Neural cell (in vitro differentiated cells): ENCODE data around the gene C4BPB. TPM values are rescaled to one million over a fixed set of nuclear protein-coding genes. Genes with fewer than 3 reads are reported as not detected.

Experiments used
- H2AFZ ChIP-seq: fragments of 200-600, 300-800 bp; sonication (generic), shearing (Covaris generic); 2 replicates; pipeline ENCODE4 v1.6.0; 2014; ENCODE audit warnings: low read depth, mild to moderate bottlenecking, antibody characterized with exemption, low read length, moderate library complexity
- H3F3A ChIP-seq: fragments of 200-600 bp; shearing (Covaris generic); 2 replicates; pipeline ENCODE4 v1.6.1; 2016; ENCODE audit warnings: mild to moderate bottlenecking, moderate library complexity, mixed read lengths, antibody characterized with exemption, low read length; ENCODE audit not compliant: insufficient read depth, poor library complexity, severe bottlenecking
- H3K27ac ChIP-seq: fragments of 200-600, 300-800 bp; sonication (generic), shearing (Covaris generic); 2 replicates; pipeline ENCODE4 v1.5.1; 2014; ENCODE audit warnings: mild to moderate bottlenecking, low read length, moderate library complexity
- H3K27me3 ChIP-seq: fragments of 300-800, 200-600 bp; sonication (generic), shearing (Covaris generic); 2 replicates; pipeline ENCODE4 v1.6.0; 2014; ENCODE audit warnings: mild to moderate bottlenecking, low read depth, low read length, moderate library complexity; ENCODE audit not compliant: insufficient read depth
- H3K36me3 ChIP-seq: fragments of 300-800, 200-600 bp; sonication (generic), shearing (Covaris generic); 2 replicates; pipeline ENCODE4 v1.5.1; 2014; ENCODE audit warnings: mild to moderate bottlenecking, antibody characterized with exemption, low read length, moderate library complexity; ENCODE audit not compliant: insufficient read depth
- H3K4me2 ChIP-seq: fragments of 300-800, 200-600 bp; sonication (generic), shearing (Covaris generic); 2 replicates; pipeline ENCODE4 v1.6.0; 2014; ENCODE audit warnings: mild to moderate bottlenecking, low read length
- H3K4me3 ChIP-seq: fragments of 300-800, 200-600 bp; sonication (generic), shearing (Covaris generic); 2 replicates; pipeline ENCODE4 v1.5.1; 2014; ENCODE audit warnings: mild to moderate bottlenecking, low read length, moderate library complexity
- H3K79me2 ChIP-seq: fragments of 200-600 bp; shearing (Covaris generic); replicated peaks from 2 replicates; pipeline ENCODE4 v1.6.0; 2014; ENCODE audit warnings: mild to moderate bottlenecking, low read length, moderate library complexity; ENCODE audit not compliant: insufficient read depth
- H3K9ac ChIP-seq: fragments of 300-800, 200-600 bp; sonication (generic), shearing (Covaris generic); 2 replicates; pipeline ENCODE4 v1.6.1; 2016; ENCODE audit warnings: mild to moderate bottlenecking, low read length, mixed read lengths
- H3K9me2 ChIP-seq: fragments of 200-600 bp; shearing (Covaris generic); 2 replicates; pipeline ENCODE4 v1.6.1; 2016; ENCODE audit warnings: mild to moderate bottlenecking, low read length, mixed read lengths; ENCODE audit not compliant: insufficient read depth
- H3K9me3 ChIP-seq: fragments of 200-600, 300-800 bp; sonication (generic), shearing (Covaris generic); 2 replicates; pipeline ENCODE4 v1.6.1; 2016; ENCODE audit warnings: mild to moderate bottlenecking, mixed run types, low read length, moderate library complexity, mixed read lengths
- H4K20me1 ChIP-seq: fragments of 200-600 bp; shearing (Covaris generic); 2 replicates; pipeline ENCODE4 v1.6.1; 2016; ENCODE audit warnings: mild to moderate bottlenecking, mixed run types; ENCODE audit not compliant: insufficient read depth
- EP300 ChIP-seq: fragments of 450-650 bp; conservative IDR thresholded peaks from 2 replicates; pipeline ENCODE4 v1.6.1; 2014; ENCODE audit warnings: antibody characterized with exemption, mild to moderate bottlenecking, moderate library complexity; ENCODE audit not compliant: poor library complexity, severe bottlenecking
- EZH2 ChIP-seq: fragments of 200-600, 300-800 bp; shearing (Covaris generic), sonication (generic); IDR thresholded peaks from 2 replicates; pipeline ENCODE4 v1.6.1; 2014; ENCODE audit warnings: antibody characterized with exemption, low read length, borderline replicate concordance, mild to moderate bottlenecking; ENCODE audit not compliant: insufficient read depth, poor library complexity, severe bottlenecking
- MXI1 ChIP-seq: fragments of 450-650 bp; conservative IDR thresholded peaks from 2 replicates; pipeline ENCODE4 v1.6.1; 2014; ENCODE audit warnings: antibody characterized with exemption, mild to moderate bottlenecking; ENCODE audit not compliant: poor library complexity, severe bottlenecking
- POLR2AphosphoS5 ChIP-seq: IDR thresholded peaks from 2 replicates; pipeline ENCODE4 v1.6.1; 2012
- RAD21 ChIP-seq: fragments of 450-650 bp; conservative IDR thresholded peaks from 2 replicates; pipeline ENCODE4 v1.6.1; 2014; ENCODE audit warnings: antibody characterized with exemption, mild to moderate bottlenecking, moderate library complexity
- TAF1 ChIP-seq: IDR thresholded peaks from 2 replicates; pipeline ENCODE4 v1.6.1; 2012; ENCODE audit warnings: low read depth
- polyA plus RNA-seq: library from polyadenylated mRNA; depleted of rRNA; stranded (reverse); fragments of >200 nt; gene quantifications from 2 replicates; pipeline ENCODE4 v1.2.3, GENCODE V29; 2014
- TF ChIP-seq, protein P1 (sequence below): IDR thresholded peaks from 2 replicates; pipeline ENCODE4 v1.6.1; 2012; ENCODE audit warnings: borderline replicate concordance
- TF ChIP-seq, protein P2 (sequence below): fragments of 450-650 bp; IDR thresholded peaks from 2 replicates; pipeline ENCODE4 v1.5.1; 2014; ENCODE audit warnings: antibody characterized with exemption, mild to moderate bottlenecking, moderate library complexity; ENCODE audit not compliant: poor library complexity, severe bottlenecking

Gene C4BPB
- polyA plus RNA-seq, 1 donor from 2014 or later = not detected

DNA sequence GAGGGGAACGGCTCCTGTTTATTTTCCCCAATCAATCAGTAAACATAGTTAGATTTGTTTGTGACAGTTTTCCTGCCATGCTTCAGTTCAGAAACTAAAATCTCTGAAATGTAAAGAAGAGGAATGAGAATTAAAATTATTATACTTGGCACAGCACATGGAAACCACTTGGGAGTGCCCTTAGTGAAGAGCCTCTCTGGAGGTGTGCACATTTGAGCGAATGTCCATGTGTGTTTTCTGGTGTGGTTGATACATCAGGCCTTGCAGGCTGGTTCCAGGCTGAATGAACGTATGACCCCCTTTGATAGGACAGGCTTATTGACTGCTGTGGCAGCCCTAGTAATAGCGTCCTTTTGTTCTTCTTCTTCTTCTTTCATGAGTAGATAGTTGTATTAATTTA is 42.5 kb downstream of the C4BPB start:
- Histone ChIP-seq H4K20me1 (no peaks in the 10 kb centered on the region), H3K27me3 (no peaks in the 10 kb centered on the region), H3K79me2 (no peaks in the 10 kb centered on the region), H3K9me3 (peaks cover 7% of the 10 kb centered on the region), H3K9ac (no peak overlapping the region), H3F3A (no peaks in the 10 kb centered on the region), H3K4me3 (no peak overlapping the region), H3K36me3 (no peaks in the 10 kb centered on the region), H3K9me2 (no peaks in the 10 kb centered on the region), H3K4me2 (no peak overlapping the region), H2AFZ (no peak overlapping the region), H3K27ac (no peak overlapping the region)
- TF ChIP-seq MXI1 = no peak
- no peak for TF ChIP-seq EP300
- TF ChIP-seq RAD21 = no peak
- TF ChIP-seq, protein P1, sequence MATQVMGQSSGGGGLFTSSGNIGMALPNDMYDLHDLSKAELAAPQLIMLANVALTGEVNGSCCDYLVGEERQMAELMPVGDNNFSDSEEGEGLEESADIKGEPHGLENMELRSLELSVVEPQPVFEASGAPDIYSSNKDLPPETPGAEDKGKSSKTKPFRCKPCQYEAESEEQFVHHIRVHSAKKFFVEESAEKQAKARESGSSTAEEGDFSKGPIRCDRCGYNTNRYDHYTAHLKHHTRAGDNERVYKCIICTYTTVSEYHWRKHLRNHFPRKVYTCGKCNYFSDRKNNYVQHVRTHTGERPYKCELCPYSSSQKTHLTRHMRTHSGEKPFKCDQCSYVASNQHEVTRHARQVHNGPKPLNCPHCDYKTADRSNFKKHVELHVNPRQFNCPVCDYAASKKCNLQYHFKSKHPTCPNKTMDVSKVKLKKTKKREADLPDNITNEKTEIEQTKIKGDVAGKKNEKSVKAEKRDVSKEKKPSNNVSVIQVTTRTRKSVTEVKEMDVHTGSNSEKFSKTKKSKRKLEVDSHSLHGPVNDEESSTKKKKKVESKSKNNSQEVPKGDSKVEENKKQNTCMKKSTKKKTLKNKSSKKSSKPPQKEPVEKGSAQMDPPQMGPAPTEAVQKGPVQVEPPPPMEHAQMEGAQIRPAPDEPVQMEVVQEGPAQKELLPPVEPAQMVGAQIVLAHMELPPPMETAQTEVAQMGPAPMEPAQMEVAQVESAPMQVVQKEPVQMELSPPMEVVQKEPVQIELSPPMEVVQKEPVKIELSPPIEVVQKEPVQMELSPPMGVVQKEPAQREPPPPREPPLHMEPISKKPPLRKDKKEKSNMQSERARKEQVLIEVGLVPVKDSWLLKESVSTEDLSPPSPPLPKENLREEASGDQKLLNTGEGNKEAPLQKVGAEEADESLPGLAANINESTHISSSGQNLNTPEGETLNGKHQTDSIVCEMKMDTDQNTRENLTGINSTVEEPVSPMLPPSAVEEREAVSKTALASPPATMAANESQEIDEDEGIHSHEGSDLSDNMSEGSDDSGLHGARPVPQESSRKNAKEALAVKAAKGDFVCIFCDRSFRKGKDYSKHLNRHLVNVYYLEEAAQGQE = no peak
- no peak for TF ChIP-seq POLR2AphosphoS5

- H3K27ac ChIP-seq = no peak overlapping the region
- H4K20me1 ChIP-seq = no peaks in the 10 kb centered on the region
- no peaks in the 10 kb centered on the region for H3F3A ChIP-seq
- no peaks in the 10 kb centered on the region for H3K9me3 ChIP-seq
- no peak overlapping the region for H2AFZ ChIP-seq
- TF ChIP-seq, protein P2, sequence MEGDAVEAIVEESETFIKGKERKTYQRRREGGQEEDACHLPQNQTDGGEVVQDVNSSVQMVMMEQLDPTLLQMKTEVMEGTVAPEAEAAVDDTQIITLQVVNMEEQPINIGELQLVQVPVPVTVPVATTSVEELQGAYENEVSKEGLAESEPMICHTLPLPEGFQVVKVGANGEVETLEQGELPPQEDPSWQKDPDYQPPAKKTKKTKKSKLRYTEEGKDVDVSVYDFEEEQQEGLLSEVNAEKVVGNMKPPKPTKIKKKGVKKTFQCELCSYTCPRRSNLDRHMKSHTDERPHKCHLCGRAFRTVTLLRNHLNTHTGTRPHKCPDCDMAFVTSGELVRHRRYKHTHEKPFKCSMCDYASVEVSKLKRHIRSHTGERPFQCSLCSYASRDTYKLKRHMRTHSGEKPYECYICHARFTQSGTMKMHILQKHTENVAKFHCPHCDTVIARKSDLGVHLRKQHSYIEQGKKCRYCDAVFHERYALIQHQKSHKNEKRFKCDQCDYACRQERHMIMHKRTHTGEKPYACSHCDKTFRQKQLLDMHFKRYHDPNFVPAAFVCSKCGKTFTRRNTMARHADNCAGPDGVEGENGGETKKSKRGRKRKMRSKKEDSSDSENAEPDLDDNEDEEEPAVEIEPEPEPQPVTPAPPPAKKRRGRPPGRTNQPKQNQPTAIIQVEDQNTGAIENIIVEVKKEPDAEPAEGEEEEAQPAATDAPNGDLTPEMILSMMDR = no peak
- no peak overlapping the region for H3K4me3 ChIP-seq
- no peak overlapping the region for H3K4me2 ChIP-seq
- no peaks in the 10 kb centered on the region for H3K9me2 ChIP-seq
- H3K79me2 ChIP-seq = no peaks in the 10 kb centered on the region
- H3K27me3 ChIP-seq = no peaks in the 10 kb centered on the region
- H3K9ac ChIP-seq = no peak overlapping the region
- no peaks in the 10 kb centered on the region for H3K36me3 ChIP-seq
Measured at GRCh38 chr1:207134581-207134980, 45.9 kb downstream of the C4BPB start.

GRCh38 chr1:207139616-207140015 is 51.0 kb downstream of the C4BPB start:
- no peaks in the 10 kb centered on the region for H3K36me3 ChIP-seq
- H2AFZ ChIP-seq = no peak overlapping the region
- no peaks in the 10 kb centered on the region for H3K27me3 ChIP-seq
- H3F3A ChIP-seq = no peaks in the 10 kb centered on the region
- H3K27ac ChIP-seq = no peak overlapping the region
- H3K4me2 ChIP-seq = no peak overlapping the region
- H4K20me1 ChIP-seq = no peaks in the 10 kb centered on the region
- no peak for TF ChIP-seq RAD21
- TF ChIP-seq TAF1 = no peak
- TF ChIP-seq POLR2AphosphoS5 = no peak
- TF ChIP-seq EZH2 = no peak
- no peak for TF ChIP-seq MXI1
- TF ChIP-seq, protein P2 = no peak
- no peak for TF ChIP-seq EP300
- no peaks in the 10 kb centered on the region for H3K9me3 ChIP-seq
- H3K79me2 ChIP-seq = no peaks in the 10 kb centered on the region
- no peaks in the 10 kb centered on the region for H3K9me2 ChIP-seq
- H3K9ac ChIP-seq = no peak overlapping the region
- no peak overlapping the region for H3K4me3 ChIP-seq
